Measurements from ENCODE around the gene CDKL1.

The CDKL1 gene

GRCh38 chr14:50399251-50400032 is 2.8 kb upstream of the CDKL1 start:
- TF ChIP-seq CTCF (conservative IDR thresholded peaks at IDR 0.05) = no peak
- peak overlapping the region; percentile 52 for H3K27ac ChIP-seq

- TF ChIP-seq CTCF (conservative IDR thresholded peaks at IDR 0.05) = no peak
- peak overlapping the region; percentile 95 for H3K27ac ChIP-seq
Measured at GRCh38 chr14:50398189-50398580, 1.5 kb upstream of the CDKL1 start.

GRCh38 chr14:50397390-50398188 is 908 bp upstream of the CDKL1 start:
- no peak for TF ChIP-seq CTCF (conservative IDR thresholded peaks at IDR 0.05)
- H3K27ac ChIP-seq = peak overlapping the region; percentile 95

GRCh38 chr14:50395448-50395847 is 1.2 kb downstream of the CDKL1 start:
- peak overlapping the region; percentile 95 for H3K27ac ChIP-seq
- TF ChIP-seq CTCF (conservative IDR thresholded peaks at IDR 0.05) = no peak

- no peak overlapping the region for H3K27ac ChIP-seq
- TF ChIP-seq CTCF (conservative IDR thresholded peaks at IDR 0.05) = no peak
Measured at GRCh38 chr14:50394713-50395112, 2.0 kb downstream of the CDKL1 start.

GRCh38 chr14:50389668-50390441 is 6.8 kb downstream of the CDKL1 start:
- no peak for TF ChIP-seq CTCF (conservative IDR thresholded peaks at IDR 0.05)
- H3K27ac ChIP-seq = peak overlapping the region; percentile 39; the same call in 1 of the 2 replicates

All from VCaP (cell line).